Cardiac fibroblast (primary cell): Measurements from ENCODE around the gene BICD1.
A peak's percentile ranks its signal among the peaks of the same experiment; 100 is the strongest.

Source experiments
- DNase-seq, 2 donors: peaks; one replicate each; pipeline versions ENCODE4 v3.0.0 to v3.0.0-alpha.2; 2010; ENCODE audit warnings: low read depth in 2 of 2
- H3K4me3 ChIP-seq, 2 donors: replicated peaks in 1 of 2; 1 replicate in 1 of 2; 2 replicates in 1 of 2; pipeline ENCODE4 v1.5.1; 2011; ENCODE audit warnings: low read depth in 2 of 2, low read length in 2 of 2, mild to moderate bottlenecking in 2 of 2, moderate library complexity in 1 of 2
- TF ChIP-seq, protein P1 (sequence below): IDR thresholded peaks from one replicate; pipeline ENCODE4 v1.5.1; 2011; ENCODE audit warnings: low read depth, mild to moderate bottlenecking, low read length, inconsistent platforms

The BICD1 gene

DNA sequence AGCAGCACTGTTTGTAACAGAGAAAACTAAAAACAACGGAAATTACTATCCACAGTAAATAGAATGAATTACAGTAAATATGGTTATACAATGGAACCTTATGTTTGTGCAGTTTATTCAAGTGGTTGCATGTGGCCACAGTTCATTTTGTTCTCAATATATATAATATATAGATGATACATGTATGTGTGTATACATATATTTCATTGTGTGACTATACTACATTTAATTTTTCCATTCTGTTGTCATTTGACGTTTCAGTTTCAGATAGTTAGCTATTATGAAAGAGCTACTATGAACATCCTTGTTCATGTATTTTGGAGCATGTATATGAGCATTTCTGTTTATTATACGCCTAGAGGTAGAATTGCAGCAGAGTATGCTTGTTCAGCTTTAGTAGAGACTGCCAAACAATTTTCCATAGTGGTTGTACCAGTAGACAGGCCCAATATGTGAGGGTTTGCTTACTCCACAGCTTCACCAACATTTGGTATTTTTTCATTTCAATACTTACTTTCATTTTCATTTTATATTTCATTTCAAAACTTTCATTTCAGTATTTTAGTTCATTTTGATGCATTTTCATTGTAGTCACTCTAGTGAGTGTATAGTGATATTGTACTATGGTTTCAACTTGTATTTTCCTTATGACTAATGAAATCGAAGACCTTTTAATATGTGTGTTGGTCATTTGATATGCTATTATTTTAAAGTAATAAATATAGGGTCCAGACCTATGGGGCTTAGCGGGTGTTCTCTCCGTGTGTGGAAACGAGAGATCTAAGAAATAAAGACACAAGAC, 151.2 kb downstream of the BICD1 start:
- TF ChIP-seq, protein P1, sequence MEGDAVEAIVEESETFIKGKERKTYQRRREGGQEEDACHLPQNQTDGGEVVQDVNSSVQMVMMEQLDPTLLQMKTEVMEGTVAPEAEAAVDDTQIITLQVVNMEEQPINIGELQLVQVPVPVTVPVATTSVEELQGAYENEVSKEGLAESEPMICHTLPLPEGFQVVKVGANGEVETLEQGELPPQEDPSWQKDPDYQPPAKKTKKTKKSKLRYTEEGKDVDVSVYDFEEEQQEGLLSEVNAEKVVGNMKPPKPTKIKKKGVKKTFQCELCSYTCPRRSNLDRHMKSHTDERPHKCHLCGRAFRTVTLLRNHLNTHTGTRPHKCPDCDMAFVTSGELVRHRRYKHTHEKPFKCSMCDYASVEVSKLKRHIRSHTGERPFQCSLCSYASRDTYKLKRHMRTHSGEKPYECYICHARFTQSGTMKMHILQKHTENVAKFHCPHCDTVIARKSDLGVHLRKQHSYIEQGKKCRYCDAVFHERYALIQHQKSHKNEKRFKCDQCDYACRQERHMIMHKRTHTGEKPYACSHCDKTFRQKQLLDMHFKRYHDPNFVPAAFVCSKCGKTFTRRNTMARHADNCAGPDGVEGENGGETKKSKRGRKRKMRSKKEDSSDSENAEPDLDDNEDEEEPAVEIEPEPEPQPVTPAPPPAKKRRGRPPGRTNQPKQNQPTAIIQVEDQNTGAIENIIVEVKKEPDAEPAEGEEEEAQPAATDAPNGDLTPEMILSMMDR, result no peak
- no peak for DNase-seq
- no peak overlapping the region for H3K4me3 ChIP-seq

DNA sequence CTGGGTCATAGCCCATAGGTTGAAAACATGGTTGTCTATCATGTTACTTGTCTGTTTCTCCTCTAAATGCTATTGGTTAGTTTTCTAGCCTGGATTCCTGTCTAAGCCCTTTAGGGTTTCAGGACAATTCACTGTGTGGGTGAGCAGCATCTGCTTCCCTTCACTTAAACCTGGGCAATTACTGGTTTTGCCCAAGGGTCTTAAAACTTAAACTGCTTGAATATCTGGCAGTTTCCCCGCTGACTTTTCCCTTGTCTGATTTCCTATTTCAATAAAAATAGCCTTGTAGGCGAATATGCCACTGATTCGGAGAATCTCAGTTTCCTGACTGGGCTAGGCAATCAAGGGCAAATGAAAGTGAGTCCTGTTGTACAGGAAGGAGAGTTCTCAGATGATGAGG, 154.0 kb downstream of the BICD1 start:
- TF ChIP-seq, protein P1, result no peak
- no peak overlapping the region for H3K4me3 ChIP-seq
- DNase-seq, result no peak

- TF ChIP-seq, protein P1, result no peak
- no peak for DNase-seq
- H3K4me3 ChIP-seq, result no peak overlapping the region
Measured at GRCh38 chr12:32261638-32262037, 155.0 kb downstream of the BICD1 start.

DNA sequence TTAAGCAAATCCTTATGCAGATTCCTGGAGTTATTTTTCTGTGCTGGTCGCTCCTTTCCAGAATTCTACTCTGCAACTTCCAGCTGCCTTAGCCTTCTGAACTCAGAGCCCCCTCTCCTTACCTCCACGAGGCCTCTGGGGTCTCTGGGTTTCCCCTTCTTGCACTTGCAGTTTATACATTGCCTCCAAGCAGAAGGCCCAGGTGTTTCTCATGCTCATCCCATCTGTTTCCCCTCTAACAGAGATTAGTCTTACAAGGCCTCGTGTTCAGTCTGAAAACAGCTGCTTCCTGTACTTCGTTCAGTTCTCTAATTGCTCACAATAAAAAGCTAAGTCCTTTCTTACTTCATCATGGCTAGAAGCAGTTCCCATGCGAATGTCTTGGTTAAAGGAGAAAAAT, 158.3 kb downstream of the BICD1 start:
- no peak overlapping the region for H3K4me3 ChIP-seq
- peak; percentile 17 to 32 for DNase-seq
- TF ChIP-seq, protein P1, result no peak

- TF ChIP-seq, protein P1, result no peak
- no peak for DNase-seq
- no peak overlapping the region for H3K4me3 ChIP-seq
Measured at GRCh38 chr12:32265456-32265855, 158.8 kb downstream of the BICD1 start.

GRCh38 chr12:32265951-32266350, 159.3 kb downstream of the BICD1 start:
- H3K4me3 ChIP-seq, result no peak overlapping the region
- TF ChIP-seq, protein P1, result no peak
- no peak for DNase-seq

GRCh38 chr12:32266756-32267155, 160.1 kb downstream of the BICD1 start:
- no peak for DNase-seq
- TF ChIP-seq, protein P1, result no peak
- H3K4me3 ChIP-seq, result no peak overlapping the region
